ENCODE results near the gene ZC3H12C.

ZC3H12C gene

GRCh38 chr11:110098645-110099044 lies 5.5 kb downstream of the ZC3H12C start:
- no peak for DNase-seq (ENCODE audit: low read depth, low spot score)

GRCh38 chr11:110100476-110101240 lies 7.5 kb downstream of the ZC3H12C start:
- no peak for DNase-seq (ENCODE audit: low read depth, low spot score)

- no peak for DNase-seq (ENCODE audit: low read depth, low spot score)
Measured at GRCh38 chr11:110106713-110107274, 13.6 kb downstream of the ZC3H12C start.

GRCh38 chr11:110110854-110111253 lies 17.7 kb downstream of the ZC3H12C start:
- DNase-seq (ENCODE audit: low read depth, low spot score), result no peak

GRCh38 chr11:110112457-110112856 lies 19.3 kb downstream of the ZC3H12C start:
- no peak for DNase-seq (ENCODE audit: low read depth, low spot score)

- DNase-seq (ENCODE audit: low read depth, low spot score), result no peak
Measured at GRCh38 chr11:110113505-110113904, 20.3 kb downstream of the ZC3H12C start.

GRCh38 chr11:110113973-110114372 lies 20.8 kb downstream of the ZC3H12C start:
- DNase-seq (ENCODE audit: low read depth, low spot score), result no peak

- no peak for DNase-seq (ENCODE audit: low read depth, low spot score)
Measured at GRCh38 chr11:110119317-110119716, 26.1 kb downstream of the ZC3H12C start.

- no peak for DNase-seq (ENCODE audit: low read depth, low spot score)
Measured at GRCh38 chr11:110121204-110121603, 28.0 kb downstream of the ZC3H12C start.

- DNase-seq (ENCODE audit: low read depth, low spot score), result no peak
Measured at GRCh38 chr11:110123003-110123402, 29.8 kb downstream of the ZC3H12C start.

GRCh38 chr11:110124605-110125004 lies 31.4 kb downstream of the ZC3H12C start:
- no peak for DNase-seq (ENCODE audit: low read depth, low spot score)

GRCh38 chr11:110125632-110126031 lies 32.4 kb downstream of the ZC3H12C start:
- DNase-seq (ENCODE audit: low read depth, low spot score), result no peak

GRCh38 chr11:110126936-110127335 lies 33.7 kb downstream of the ZC3H12C start:
- DNase-seq (ENCODE audit: low read depth, low spot score), result no peak

GRCh38 chr11:110128161-110128560 lies 35.0 kb downstream of the ZC3H12C start:
- no peak for DNase-seq (ENCODE audit: low read depth, low spot score)

GRCh38 chr11:110130642-110131238 lies 37.5 kb downstream of the ZC3H12C start:
- DNase-seq (ENCODE audit: low read depth, low spot score), result no peak

GRCh38 chr11:110131386-110132123 lies 38.4 kb downstream of the ZC3H12C start:
- no peak for DNase-seq (ENCODE audit: low read depth, low spot score)

GRCh38 chr11:110133160-110133559 lies 40.0 kb downstream of the ZC3H12C start:
- no peak for DNase-seq (ENCODE audit: low read depth, low spot score)

- DNase-seq (ENCODE audit: low read depth, low spot score), result no peak
Measured at GRCh38 chr11:110134110-110134509, 40.9 kb downstream of the ZC3H12C start.

GRCh38 chr11:110141812-110142211 lies 48.6 kb downstream of the ZC3H12C start:
- DNase-seq (ENCODE audit: low read depth, low spot score), result no peak

GRCh38 chr11:110147962-110148709 lies 54.9 kb downstream of the ZC3H12C start:
- DNase-seq (ENCODE audit: low read depth, low spot score), result no peak
